Dendritic cell treated with granulocyte-macrophage colony-stimulating factor and Interleukin-4, amounts not matched to agents 40 ng/mL and 50 ng/mL, for 4 days (primary cell): Measurements from ENCODE around the gene MAD1L1.
"Not testable (repeated sequence)": the region's sequence is repeated elsewhere in the genome, so short reads cannot be mapped to it uniquely, and the experiment has no call there.

Source experiments
- H3K27ac Mint-ChIP-seq: one replicate; pipeline ENCODE4 v1.8.0; 2022; ENCODE audit warnings: mild to moderate bottlenecking, mixed read lengths
- H3K27me3 Mint-ChIP-seq: one replicate; pipeline ENCODE4 v1.8.0; 2022; ENCODE audit warnings: mild to moderate bottlenecking, mixed read lengths
- H3K36me3 Mint-ChIP-seq: one replicate; pipeline ENCODE4 v1.8.0; 2022; ENCODE audit warnings: low read depth, mixed read lengths
- H3K4me1 Mint-ChIP-seq: one replicate; pipeline ENCODE4 v1.8.0; 2022; ENCODE audit warnings: low read depth, mixed read lengths
- H3K4me3 Mint-ChIP-seq: one replicate; pipeline ENCODE4 v1.8.0; 2022; ENCODE audit warnings: mild to moderate bottlenecking, moderate library complexity, mixed read lengths
- H3K9me3 Mint-ChIP-seq: one replicate; pipeline ENCODE4 v1.8.0; 2022; ENCODE audit warnings: mixed read lengths
- intact Hi-C: fragments of 100-400 bp; cut with micrococcal nuclease; formaldehyde crosslinking; loops from one replicate; pipeline ENCODE4 v1.15.0; 2022

MAD1L1 gene

GRCh38 chr7:2169923-2170575 lies 62.7 kb downstream of the MAD1L1 start:
- Mint-ChIP-seq H3K4me3 (no peak overlapping the region), H3K27ac (no peak overlapping the region), H3K9me3 (no peaks in the 10 kb centered on the region), H3K36me3 (peaks cover 95% of the 10 kb centered on the region), H3K4me1 (peaks cover 7% of the 10 kb centered on the region), H3K27me3 (no peaks in the 10 kb centered on the region)
- intact Hi-C loops: no loop called here

- no peak overlapping the region for H3K27ac Mint-ChIP-seq
- no peaks in the 10 kb centered on the region for H3K27me3 Mint-ChIP-seq
- H3K9me3 Mint-ChIP-seq: no peaks in the 10 kb centered on the region
- intact Hi-C loops: no loop called here
- H3K36me3 Mint-ChIP-seq: peaks cover 94% of the 10 kb centered on the region
- H3K4me3 Mint-ChIP-seq: no peak overlapping the region
- peaks cover 6% of the 10 kb centered on the region for H3K4me1 Mint-ChIP-seq
Measured at GRCh38 chr7:2168615-2169311, 64.0 kb downstream of the MAD1L1 start.

GRCh38 chr7:2166625-2167280 lies 66.0 kb downstream of the MAD1L1 start:
- H3K27me3 Mint-ChIP-seq: no peaks in the 10 kb centered on the region
- no peaks in the 10 kb centered on the region for H3K9me3 Mint-ChIP-seq
- H3K4me1 Mint-ChIP-seq: no peaks in the 10 kb centered on the region
- H3K4me3 Mint-ChIP-seq: no peak overlapping the region
- intact Hi-C loops: no loop called here
- no peak overlapping the region for H3K27ac Mint-ChIP-seq
- peaks cover 87% of the 10 kb centered on the region for H3K36me3 Mint-ChIP-seq

GRCh38 chr7:2165610-2166594 lies 66.8 kb downstream of the MAD1L1 start:
- Mint-ChIP-seq H3K36me3 (peaks cover 86% of the 10 kb centered on the region), H3K9me3 (no peaks in the 10 kb centered on the region), H3K4me3 (no peak overlapping the region), H3K4me1 (no peaks in the 10 kb centered on the region), H3K27ac (no peak overlapping the region), H3K27me3 (no peaks in the 10 kb centered on the region)
- intact Hi-C loops: no loop called here

GRCh38 chr7:2165239-2165609 lies 67.5 kb downstream of the MAD1L1 start:
- H3K4me3 Mint-ChIP-seq: no peak overlapping the region

GRCh38 chr7:2164646-2165045 lies 68.1 kb downstream of the MAD1L1 start:
- H3K4me3 Mint-ChIP-seq: no peak overlapping the region
- H3K4me1 Mint-ChIP-seq: no peaks in the 10 kb centered on the region
- intact Hi-C loops: no loop called here
- H3K36me3 Mint-ChIP-seq: peaks cover 74% of the 10 kb centered on the region
- H3K27me3 Mint-ChIP-seq: no peaks in the 10 kb centered on the region
- no peaks in the 10 kb centered on the region for H3K9me3 Mint-ChIP-seq
- H3K27ac Mint-ChIP-seq: no peak overlapping the region

More at GRCh38 chr7:2165239-2165609, 67.5 kb downstream of the MAD1L1 start:
- no peaks in the 10 kb centered on the region for H3K4me1 Mint-ChIP-seq
- intact Hi-C loops: no loop called here
- H3K36me3 Mint-ChIP-seq: peaks cover 80% of the 10 kb centered on the region
- no peak overlapping the region for H3K27ac Mint-ChIP-seq
- H3K27me3 Mint-ChIP-seq: no peaks in the 10 kb centered on the region
- no peaks in the 10 kb centered on the region for H3K9me3 Mint-ChIP-seq

- peaks cover 74% of the 10 kb centered on the region for H3K36me3 Mint-ChIP-seq
- no peaks in the 10 kb centered on the region for H3K4me1 Mint-ChIP-seq
- no peak overlapping the region for H3K4me3 Mint-ChIP-seq
- intact Hi-C loops: no loop called here
- no peak overlapping the region for H3K27ac Mint-ChIP-seq
- H3K9me3 Mint-ChIP-seq: no peaks in the 10 kb centered on the region
- H3K27me3 Mint-ChIP-seq: no peaks in the 10 kb centered on the region
Measured at GRCh38 chr7:2163600-2164555, 68.9 kb downstream of the MAD1L1 start.

- peaks cover 73% of the 10 kb centered on the region for H3K36me3 Mint-ChIP-seq
- peak overlapping the region; percentile 18 for H3K27ac Mint-ChIP-seq
- intact Hi-C loops: no loop called here
Measured at GRCh38 chr7:2162959-2163358, 69.8 kb downstream of the MAD1L1 start.

GRCh38 chr7:2162004-2162902 lies 70.5 kb downstream of the MAD1L1 start:
- H3K4me3 Mint-ChIP-seq, H3K4me1 Mint-ChIP-seq, intact Hi-C loops, H3K27me3 Mint-ChIP-seq, H3K9me3 Mint-ChIP-seq: not testable (repeated sequence)
- peaks cover 73% of the 10 kb centered on the region for H3K36me3 Mint-ChIP-seq
- peak overlapping the region; percentile 18 for H3K27ac Mint-ChIP-seq

More at GRCh38 chr7:2162959-2163358, 69.8 kb downstream of the MAD1L1 start:
- H3K4me3 Mint-ChIP-seq: no peak overlapping the region
- H3K4me1 Mint-ChIP-seq: no peaks in the 10 kb centered on the region
- no peaks in the 10 kb centered on the region for H3K27me3 Mint-ChIP-seq
- H3K9me3 Mint-ChIP-seq: no peaks in the 10 kb centered on the region

- H3K4me1 Mint-ChIP-seq: peaks cover 10% of the 10 kb centered on the region
- no peak overlapping the region for H3K4me3 Mint-ChIP-seq
- no peaks in the 10 kb centered on the region for H3K9me3 Mint-ChIP-seq
- no peaks in the 10 kb centered on the region for H3K27me3 Mint-ChIP-seq
- H3K27ac Mint-ChIP-seq: no peak overlapping the region
- peaks cover 72% of the 10 kb centered on the region for H3K36me3 Mint-ChIP-seq
- intact Hi-C loops: no loop called here
Measured at GRCh38 chr7:2159176-2159520, 73.6 kb downstream of the MAD1L1 start.

- Mint-ChIP-seq H3K9me3 (no peaks in the 10 kb centered on the region), H3K27ac (no peak overlapping the region), H3K27me3 (no peaks in the 10 kb centered on the region), H3K4me1 (peaks cover 10% of the 10 kb centered on the region), H3K36me3 (peaks cover 73% of the 10 kb centered on the region), H3K4me3 (no peak overlapping the region)
- intact Hi-C loops: no loop called here
Measured at GRCh38 chr7:2158331-2159175, 74.2 kb downstream of the MAD1L1 start.
